A673 (cell line): ENCODE data around the gene CLTCL1.

Experiments used
- CTCF ChIP-seq: fragments of 300-800, 200-600 bp; sonication (generic); conservative IDR thresholded peaks from 2 replicates; pipeline ENCODE4 v1.5.1; 2017; ENCODE audit warnings: low read depth, mild to moderate bottlenecking, antibody characterized with exemption, low read length, moderate library complexity, mixed read lengths
- EZH2 ChIP-seq: fragments of 200-600 bp; sonication (generic); IDR thresholded peaks from 2 replicates; pipeline ENCODE4 v1.6.1; 2017; ENCODE audit warnings: borderline replicate concordance, low read depth, mild to moderate bottlenecking, mixed read lengths, antibody characterized with exemption, low read length; ENCODE audit not compliant: poor library complexity, severe bottlenecking

GRCh38 chr22:19147195-19147780, 144.2 kb downstream of the CLTCL1 start:
- TF ChIP-seq CTCF: no peak
- TF ChIP-seq EZH2: no peak
